ENCODE measurements around the gene SORCS3.

- TF ChIP-seq CTCF (conservative IDR thresholded peaks at IDR 0.05; ENCODE audit: low read depth, low read length) (no peak), EZH2 (IDR thresholded peaks at IDR 0.05; ENCODE audit: low read length, unreplicated experiment) (no peak)
These were observed 395.9 kb downstream of the SORCS3 start for GRCh38 chr10:105037022-105037421.

All from PC-3 (cell line).